ENCODE results near the gene SH3TC2. TPM values are rescaled to one million over a fixed set of nuclear protein-coding genes. Genes with fewer than 3 reads are reported as not detected.

Gene SH3TC2
- total RNA-seq, 1 experiment from 2014 or later = 7.2 TPM

- DNase-seq (ENCODE audit: low read depth) = peak; percentile 28
Observed at GRCh38 chr5:149028984-149029383, 33.9 kb downstream of the SH3TC2 start.

DNA sequence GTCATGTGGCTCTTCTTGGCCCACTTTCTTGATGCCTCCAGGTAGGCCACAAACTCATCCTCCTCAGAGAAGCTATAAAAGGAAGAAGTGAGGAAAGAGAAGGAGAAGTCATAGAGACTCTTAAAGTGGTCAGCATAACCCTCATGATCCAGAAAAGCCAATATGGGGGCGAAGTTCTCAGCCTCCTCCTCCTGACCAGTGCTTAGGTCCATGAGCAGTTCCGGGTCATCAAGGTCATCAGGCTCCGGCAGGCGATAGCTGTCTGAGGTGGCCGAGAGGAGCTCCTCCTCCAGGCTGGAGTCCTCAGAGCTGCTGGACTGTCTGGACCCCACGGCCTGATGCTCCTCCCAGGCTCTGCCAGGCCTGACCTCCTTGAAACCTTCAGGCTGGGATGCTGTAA lies 34.7 kb downstream of the SH3TC2 start:
- no peak for DNase-seq (ENCODE audit: low read depth)

DNA sequence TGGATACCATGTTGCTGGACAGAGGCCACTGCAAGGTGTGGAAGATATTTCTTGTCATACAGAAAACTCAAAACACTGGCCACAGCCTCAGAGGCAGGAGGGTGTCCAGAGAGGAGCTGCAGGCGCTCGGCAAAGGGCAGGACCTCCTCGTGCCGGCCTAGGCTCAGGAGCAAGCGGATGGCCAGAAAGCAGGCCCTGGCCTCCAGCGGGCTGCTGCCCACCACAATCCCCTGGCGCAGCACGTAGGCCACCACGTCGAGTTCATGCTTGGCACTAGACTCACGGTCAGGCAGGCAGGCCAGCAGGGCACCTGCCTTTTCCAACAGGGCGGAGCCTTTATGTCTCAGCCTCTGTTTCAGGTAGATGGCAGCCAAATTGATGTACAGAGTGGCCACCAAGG lies 35.2 kb downstream of the SH3TC2 start:
- DNase-seq (ENCODE audit: low read depth) = no peak

GRCh38 chr5:149024943-149025342 lies 37.9 kb downstream of the SH3TC2 start:
- no peak for DNase-seq (ENCODE audit: low read depth)

GRCh38 chr5:149024477-149024876 lies 38.4 kb downstream of the SH3TC2 start:
- DNase-seq (ENCODE audit: low read depth) = peak; percentile 86

- DNase-seq (ENCODE audit: low read depth) = no peak
Observed at GRCh38 chr5:149022200-149022599, 40.7 kb downstream of the SH3TC2 start.

DNA sequence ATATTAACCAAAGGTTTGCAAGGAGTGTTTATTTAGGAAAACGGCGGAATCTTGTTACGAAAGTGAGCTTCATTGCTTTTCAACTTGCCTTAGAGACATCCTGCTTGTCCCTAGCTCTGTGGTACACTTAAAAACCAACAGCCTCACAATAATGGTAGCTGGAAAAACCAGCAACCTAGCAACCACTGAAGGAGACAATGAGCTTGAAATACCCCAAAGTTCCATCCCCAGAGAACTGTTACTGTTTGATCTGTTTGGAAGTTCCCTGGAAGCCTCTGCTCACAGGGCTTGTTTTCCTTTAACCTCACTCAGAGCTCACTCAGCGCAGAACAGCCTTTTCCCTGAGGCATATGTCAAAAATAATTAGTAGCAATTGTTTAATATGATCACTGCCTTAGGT lies 43.2 kb downstream of the SH3TC2 start:
- DNase-seq (ENCODE audit: low read depth) = peak; percentile 36

DNA sequence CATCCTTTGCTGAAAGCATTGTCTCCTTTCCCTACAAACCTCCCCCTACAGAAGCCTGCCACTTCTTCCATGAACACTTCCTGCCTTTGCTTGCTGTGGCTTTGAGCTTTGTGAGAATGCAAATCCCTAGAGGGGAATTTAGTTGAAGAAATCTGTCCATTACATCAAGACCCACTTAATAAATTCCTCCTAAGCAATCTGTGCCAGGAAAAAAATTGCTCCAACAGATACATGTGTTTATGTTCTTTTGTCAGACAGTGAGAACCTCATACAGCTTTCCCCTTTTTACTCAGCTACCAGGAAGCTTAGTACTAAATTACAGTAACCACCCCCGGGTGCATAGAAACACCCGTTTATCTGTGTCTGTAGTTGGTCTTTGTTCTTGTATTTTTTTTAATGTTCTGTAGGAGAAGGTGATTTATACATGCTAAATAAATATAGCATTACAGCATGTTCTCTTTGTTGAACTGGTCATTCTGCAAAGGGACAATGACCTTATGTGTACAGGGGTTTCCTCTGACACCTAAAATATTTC lies 43.9 kb downstream of the SH3TC2 start:
- peak; percentile 56 for DNase-seq (ENCODE audit: low read depth)

GRCh38 chr5:149017636-149018035 lies 45.2 kb downstream of the SH3TC2 start:
- no peak for DNase-seq (ENCODE audit: low read depth)

- DNase-seq (ENCODE audit: low read depth) = peak; percentile 55
Observed at GRCh38 chr5:149015561-149015960, 47.3 kb downstream of the SH3TC2 start.

DNA sequence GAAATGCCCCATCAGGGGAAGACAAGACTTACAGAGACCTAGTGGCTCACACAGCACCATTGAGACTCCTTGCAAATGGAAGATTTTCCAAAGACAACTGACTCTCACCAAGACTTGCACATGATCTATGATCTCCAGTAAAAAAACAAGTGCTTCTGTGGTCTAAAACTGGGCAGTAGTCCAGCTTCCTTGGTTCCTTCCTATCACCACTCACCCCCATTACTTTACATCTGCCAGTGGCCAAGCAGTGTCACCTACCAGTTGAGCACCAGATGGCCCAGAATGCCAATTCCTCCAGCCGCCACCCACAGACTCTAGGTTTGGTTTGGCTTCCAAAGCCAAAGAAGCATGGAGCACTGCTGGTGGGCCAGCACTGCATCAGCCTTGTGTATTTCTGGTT lies 47.7 kb downstream of the SH3TC2 start:
- DNase-seq (ENCODE audit: low read depth) = peak; percentile 81

DNA sequence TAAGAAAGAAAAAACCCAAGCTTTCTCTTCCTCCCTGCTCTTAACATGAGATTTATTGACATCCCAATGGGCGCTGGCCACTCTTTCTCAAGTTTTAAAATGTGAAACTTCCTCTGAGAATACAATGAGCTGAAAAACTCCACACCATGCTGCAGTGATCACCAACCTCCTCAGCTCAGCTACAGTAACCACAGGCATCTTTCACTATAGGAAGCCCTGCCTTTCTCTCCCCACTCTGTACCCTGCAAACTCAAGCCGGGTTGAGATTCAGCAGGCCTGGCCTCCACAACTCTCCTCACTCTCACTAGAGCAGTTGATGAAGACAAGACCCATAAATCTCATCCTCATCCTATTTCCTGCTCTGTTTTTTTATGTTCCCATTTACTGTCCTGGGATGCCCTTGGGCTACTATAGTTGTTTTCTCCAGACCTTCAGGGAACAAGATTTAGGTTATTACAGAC lies 48.3 kb downstream of the SH3TC2 start:
- DNase-seq (ENCODE audit: low read depth) = peak; percentile 69

DNA sequence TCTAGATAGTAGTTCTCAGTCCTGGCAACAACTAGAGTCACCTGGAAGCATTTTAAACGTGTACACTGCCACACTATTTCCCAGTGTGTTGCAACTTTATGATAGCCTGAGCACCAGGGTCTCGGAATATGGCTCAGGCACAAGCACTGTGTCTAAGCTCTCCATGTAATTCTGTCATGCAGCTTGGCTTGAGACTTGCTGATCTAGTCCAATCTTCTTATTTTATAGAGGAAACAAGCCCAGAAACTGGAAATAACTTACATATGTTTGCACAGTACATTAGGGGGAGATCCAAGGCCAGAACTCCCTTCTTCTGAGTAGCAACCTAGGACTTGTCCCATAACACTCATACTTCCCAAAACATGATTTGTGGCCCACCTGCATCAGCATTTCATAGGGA lies 49.1 kb downstream of the SH3TC2 start:
- DNase-seq (ENCODE audit: low read depth) = no peak

- DNase-seq (ENCODE audit: low read depth) = no peak
Observed at GRCh38 chr5:149012350-149012749, 50.5 kb downstream of the SH3TC2 start.

DNA sequence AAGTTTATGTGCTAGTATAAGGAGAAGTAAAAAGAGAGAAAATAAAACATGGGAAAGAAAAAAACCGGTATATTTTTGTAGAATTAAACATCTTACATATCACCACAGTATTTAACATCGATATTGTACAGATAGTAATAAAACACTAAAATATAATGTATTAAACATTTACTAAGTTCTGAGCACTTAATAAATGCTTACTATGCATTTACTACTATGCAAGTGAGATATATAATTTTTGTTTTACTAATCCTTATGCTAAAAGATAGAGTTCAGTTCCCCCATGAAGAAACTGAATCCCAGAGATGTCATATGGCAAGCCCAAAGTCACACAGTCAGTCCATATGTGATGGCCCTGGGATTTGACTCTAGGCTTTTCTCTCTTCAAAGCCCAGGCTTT lies 51.1 kb downstream of the SH3TC2 start:
- no peak for DNase-seq (ENCODE audit: low read depth)

- DNase-seq (ENCODE audit: low read depth) = peak; percentile 93
Observed at GRCh38 chr5:149011084-149011483, 51.8 kb downstream of the SH3TC2 start.

DNA sequence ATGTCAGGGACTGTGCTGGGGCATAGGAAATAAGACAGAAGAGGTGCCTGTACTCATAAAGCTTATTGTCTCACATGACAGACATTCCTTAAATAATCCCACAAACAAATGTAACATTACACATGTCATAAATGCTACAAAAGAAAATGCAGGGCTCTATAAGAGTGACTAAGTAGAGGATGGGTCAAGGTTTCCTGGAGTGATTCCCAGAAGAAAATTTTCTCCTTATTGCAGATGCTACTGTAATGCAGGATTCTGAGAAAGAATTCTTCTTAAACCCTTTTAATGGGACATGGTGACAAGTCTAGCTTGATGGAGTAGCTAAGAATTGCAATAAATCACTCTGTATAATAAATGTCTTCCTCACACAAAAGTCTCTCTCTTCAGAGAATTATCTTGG lies 55.7 kb downstream of the SH3TC2 start:
- peak; percentile 90 for DNase-seq (ENCODE audit: low read depth)

DNA sequence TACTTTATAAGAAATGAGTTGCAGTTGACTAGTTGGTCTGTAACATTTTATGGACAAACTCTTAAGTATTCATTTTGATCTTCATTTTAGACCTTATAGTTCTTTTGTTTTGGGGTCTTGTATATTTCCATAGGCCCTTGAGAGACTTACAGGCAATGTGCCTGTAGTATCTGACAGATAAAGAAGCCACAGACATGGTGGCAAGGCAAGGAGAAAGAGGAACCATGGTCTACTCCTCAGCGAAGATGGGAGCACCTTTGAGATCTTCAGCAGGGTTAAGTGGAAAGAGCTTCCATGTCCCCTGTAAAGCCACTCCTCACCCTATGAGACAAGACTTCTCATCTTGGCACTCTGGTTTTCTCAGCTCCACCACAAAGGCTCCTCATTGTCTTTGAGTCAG lies 56.4 kb downstream of the SH3TC2 start:
- no peak for DNase-seq (ENCODE audit: low read depth)

- DNase-seq (ENCODE audit: low read depth) = peak; percentile 72
Observed at GRCh38 chr5:149005077-149005892, 57.6 kb downstream of the SH3TC2 start.

GRCh38 chr5:149004559-149004958 lies 58.3 kb downstream of the SH3TC2 start:
- no peak for DNase-seq (ENCODE audit: low read depth)

DNA sequence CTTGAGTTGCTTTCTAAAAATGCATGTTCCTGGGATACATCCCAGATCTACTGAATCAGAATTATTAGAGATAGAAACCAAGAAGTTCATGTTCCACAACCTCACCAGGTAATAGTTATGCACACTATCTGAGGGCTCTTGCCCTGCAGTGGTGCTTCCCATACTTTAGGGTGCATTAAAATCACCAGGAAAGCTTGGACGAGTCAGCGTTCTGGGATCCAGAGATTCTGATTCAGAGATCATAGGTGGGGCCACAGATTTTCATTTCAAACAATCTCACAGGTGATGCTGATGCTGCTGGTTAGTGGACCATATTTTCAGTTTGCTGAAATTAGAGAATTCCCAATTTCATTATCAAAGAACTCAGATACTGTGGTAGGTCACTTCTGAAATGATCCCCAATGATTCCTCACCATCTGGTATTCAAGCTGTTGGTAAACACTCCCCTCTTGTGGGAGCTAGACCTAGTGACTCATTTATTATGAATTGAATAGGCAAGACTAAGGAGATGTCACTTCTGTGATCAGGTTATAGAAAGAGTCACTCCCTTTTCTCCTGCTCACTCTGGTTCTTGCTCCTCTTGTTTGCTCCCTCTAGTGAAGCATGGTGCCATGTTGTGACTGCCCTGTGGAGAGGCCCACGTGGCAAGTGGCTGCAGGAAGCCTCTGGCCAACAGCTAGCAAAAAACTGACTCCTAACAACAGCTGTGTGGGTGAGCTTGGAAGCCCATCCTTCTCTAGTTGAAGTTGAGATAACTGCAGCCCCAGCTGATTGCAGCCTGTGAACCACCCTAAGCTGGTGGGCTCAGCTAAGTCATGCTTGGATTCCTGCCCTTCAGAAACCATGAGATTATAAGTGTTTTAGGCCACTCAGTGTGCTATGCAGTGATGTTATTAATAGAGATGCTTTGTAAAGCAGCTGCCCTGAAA lies 59.8 kb downstream of the SH3TC2 start:
- DNase-seq (ENCODE audit: low read depth) = peak; percentile 87

- peak; percentile 100 for DNase-seq (ENCODE audit: low read depth)
Observed at GRCh38 chr5:149002053-149002452, 60.8 kb downstream of the SH3TC2 start.
